HepG2 (cell line): ENCODE data around the gene SECTM1. TPM values are rescaled to one million over a fixed set of nuclear protein-coding genes. Genes with fewer than 3 reads are reported as not detected.

Source experiments
- CENPT ChIP-seq: sonication (generic); formaldehyde crosslinking; IDR thresholded peaks from 2 replicates; pipeline ENCODE4 v1.8.0; 2022; ENCODE audit warnings: low read depth, mild to moderate bottlenecking, moderate library complexity, missing genetic modification reagents
- CENPX ChIP-seq: sonication (generic); formaldehyde crosslinking; IDR thresholded peaks from 2 replicates; pipeline ENCODE4 v1.9.0; 2021; ENCODE audit warnings: mild to moderate bottlenecking, missing genetic modification reagents, moderate library complexity
- ELF1 ChIP-seq: sonication (generic); formaldehyde crosslinking; IDR thresholded peaks from 2 replicates; pipeline ENCODE4 v1.4.0; 2020; ENCODE audit warnings: missing genetic modification reagents
- ESRRA ChIP-seq: sonication (generic); formaldehyde crosslinking; IDR thresholded peaks from 2 replicates; pipeline ENCODE4 v1.5.1; 2020; ENCODE audit warnings: mild to moderate bottlenecking, low read depth, missing genetic modification reagents
- GFI1 ChIP-seq: sonication (generic); formaldehyde crosslinking; IDR thresholded peaks from 2 replicates; pipeline ENCODE4 v1.5.0; 2020; ENCODE audit warnings: missing genetic modification reagents, mild to moderate bottlenecking, borderline replicate concordance
- HOXA3 ChIP-seq: sonication (generic); formaldehyde crosslinking; IDR thresholded peaks from 2 replicates; pipeline ENCODE4 v1.5.0; 2020; ENCODE audit warnings: missing genetic modification reagents
- IKZF1 ChIP-seq: fragments of 450-650 bp; IDR thresholded peaks from 2 replicates; pipeline ENCODE4 v1.7.1; 2016
- KDM1A ChIP-seq: IDR thresholded peaks from 2 replicates; pipeline ENCODE4 v1.6.1; 2016; ENCODE audit warnings: missing compliant biosample characterization
- WIZ ChIP-seq: sonication (generic); formaldehyde crosslinking; IDR thresholded peaks from 2 replicates; pipeline ENCODE4 v1.5.1; 2020; ENCODE audit warnings: mild to moderate bottlenecking, missing genetic modification reagents
- YY1 ChIP-seq: IDR thresholded peaks from 2 replicates; pipeline ENCODE4 v1.6.1; 2011; ENCODE audit warnings: low read length, low read depth, moderate library complexity, mild to moderate bottlenecking; ENCODE audit not compliant: insufficient read depth, insufficient replicate concordance
- ZKSCAN1 ChIP-seq: fragments of 150-350 bp; IDR thresholded peaks from 2 replicates; pipeline ENCODE4 v1.6.1; 2014; ENCODE audit warnings: low read length
- ZNF264 ChIP-seq: sonication (generic); formaldehyde crosslinking; IDR thresholded peaks from 2 replicates; pipeline ENCODE4 v1.4.0; 2020; ENCODE audit warnings: missing genetic modification reagents
- ZNF451 ChIP-seq: sonication (generic); formaldehyde crosslinking; IDR thresholded peaks from 2 replicates; pipeline ENCODE4 v1.5.0; 2020; ENCODE audit warnings: mild to moderate bottlenecking, missing genetic modification reagents
- ZNF674 ChIP-seq: sonication (generic); formaldehyde crosslinking; IDR thresholded peaks from 2 replicates; pipeline ENCODE4 v1.5.0; 2020; ENCODE audit warnings: low read depth, mild to moderate bottlenecking, missing genetic modification reagents
- ZNF761 ChIP-seq: sonication (generic); formaldehyde crosslinking; conservative IDR thresholded peaks from 2 replicates; pipeline ENCODE4 v1.4.0; 2020; ENCODE audit warnings: mild to moderate bottlenecking, missing genetic modification reagents
- polyA plus RNA-seq, 8 experiments: library from polyadenylated mRNA; depleted of rRNA in 3 of 8; stranded (reverse) in 7 of 8; unstranded in 1 of 8; fragments of >200 nt; fragmentation: Illumina TruSeq in 4 of 8; extraction: Trizol in 4 of 8; gene quantifications; 2 replicates each; pipeline versions ENCODE4 v1.2.1 to v1.2.3, GENCODE V29; 2011 to 2016; ENCODE audit warnings: low read depth in 4 of 8, missing spikeins in 1 of 8, mixed read lengths in 1 of 8; ENCODE audit not compliant: insufficient read depth in 1 of 8
- total RNA-seq, 5 experiments: library from RNA; depleted of rRNA; stranded (reverse); fragments of >200 nt; fragmentation: Illumina TruSeq; extraction: Trizol; gene quantifications; 2 replicates each; pipeline ENCODE4 v1.2.3, GENCODE V29; 2016; ENCODE audit warnings: low read depth in 1 of 5
- TF ChIP-seq, protein P1 (sequence below): sonication (generic); formaldehyde crosslinking; IDR thresholded peaks from 2 replicates; pipeline ENCODE4 v1.8.0; 2023; ENCODE audit warnings: mild to moderate bottlenecking, missing genetic modification reagents
- TF ChIP-seq, protein P2 (sequence below): sonication (generic); formaldehyde crosslinking; IDR thresholded peaks from 2 replicates; pipeline ENCODE4 v1.8.0; 2022; ENCODE audit warnings: mild to moderate bottlenecking, missing genetic modification reagents, moderate library complexity
- TF ChIP-seq, protein P3 (sequence below): sonication (generic); formaldehyde crosslinking; IDR thresholded peaks from 2 replicates; pipeline ENCODE4 v1.4.0; 2020; ENCODE audit warnings: mild to moderate bottlenecking, missing genetic modification reagents
- TF ChIP-seq, protein P4 (sequence below): sonication (generic); formaldehyde crosslinking; IDR thresholded peaks from 2 replicates; pipeline ENCODE4 v1.5.0; 2020; ENCODE audit warnings: mild to moderate bottlenecking, low read depth, missing genetic modification reagents, borderline replicate concordance
- TF ChIP-seq, protein P5 (sequence below): sonication (generic); formaldehyde crosslinking; IDR thresholded peaks from 2 replicates; pipeline ENCODE4 v1.5.1; 2020; ENCODE audit warnings: mild to moderate bottlenecking, missing genetic modification reagents, borderline replicate concordance
- TF ChIP-seq, protein P6 (sequence below): sonication (generic); formaldehyde crosslinking; IDR thresholded peaks from 2 replicates; pipeline ENCODE4 v1.4.0; 2020; ENCODE audit warnings: mild to moderate bottlenecking, missing genetic modification reagents

The SECTM1 gene
- total and polyA plus RNA-seq, 2 of the 13 experiments (the other 11 are each of a cell fraction or from before 2014, with no cell fraction given): 3.5 to 5.3 TPM

DNA sequence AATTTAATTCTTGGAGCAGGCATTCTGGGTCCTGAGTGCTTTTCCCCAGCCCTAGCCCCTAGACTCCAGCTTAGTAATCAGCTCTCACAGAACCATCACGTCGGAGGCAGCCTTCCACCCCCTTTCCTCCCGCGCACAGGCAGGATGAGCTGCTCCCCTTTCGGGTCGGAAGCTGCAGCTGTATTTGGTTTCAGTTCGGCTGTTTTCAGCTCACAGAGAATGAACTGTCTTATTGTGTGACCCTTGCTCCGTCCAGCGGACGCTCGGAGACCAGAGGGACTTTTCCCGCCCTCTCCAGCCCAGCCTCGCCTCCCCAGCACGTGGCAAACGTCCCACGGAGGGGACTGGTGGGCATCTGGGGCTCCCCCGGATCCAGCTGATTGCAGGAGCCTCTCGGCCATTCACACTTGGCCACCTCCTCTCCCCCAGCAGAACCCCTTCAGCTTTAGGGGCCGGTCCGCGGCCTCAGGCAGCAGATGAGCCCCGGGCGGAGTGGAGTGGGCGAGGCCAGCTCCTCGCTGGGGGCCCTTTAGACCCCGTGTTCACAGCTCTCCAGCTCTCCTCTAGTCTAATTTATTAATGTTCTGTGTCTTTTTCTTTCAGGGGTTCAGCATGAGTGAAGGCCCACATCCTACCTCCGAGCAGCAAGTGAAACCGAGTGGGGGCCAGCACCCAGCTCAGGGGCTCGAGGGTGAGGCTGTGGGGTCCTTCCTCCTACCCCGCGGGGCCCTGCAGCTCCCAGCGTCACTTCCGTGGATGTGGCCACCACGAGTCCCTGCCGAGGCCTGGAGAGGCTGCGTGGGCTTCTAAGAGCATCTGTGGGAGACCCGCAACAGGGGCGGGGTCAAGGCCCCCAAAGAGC, 37.1 kb upstream of the SECTM1 start (continued):
- TF ChIP-seq, protein P1, sequence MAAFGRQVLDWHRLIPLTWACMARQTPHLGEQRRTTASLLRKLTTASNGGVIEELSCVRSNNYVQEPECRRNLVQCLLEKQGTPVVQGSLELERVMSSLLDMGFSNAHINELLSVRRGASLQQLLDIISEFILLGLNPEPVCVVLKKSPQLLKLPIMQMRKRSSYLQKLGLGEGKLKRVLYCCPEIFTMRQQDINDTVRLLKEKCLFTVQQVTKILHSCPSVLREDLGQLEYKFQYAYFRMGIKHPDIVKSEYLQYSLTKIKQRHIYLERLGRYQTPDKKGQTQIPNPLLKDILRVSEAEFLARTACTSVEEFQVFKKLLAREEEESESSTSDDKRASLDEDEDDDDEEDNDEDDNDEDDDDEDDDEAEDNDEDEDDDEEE (CRISPR knock-in tag): no peak; the same call in none of the 2 replicates
- TF ChIP-seq, protein P2, sequence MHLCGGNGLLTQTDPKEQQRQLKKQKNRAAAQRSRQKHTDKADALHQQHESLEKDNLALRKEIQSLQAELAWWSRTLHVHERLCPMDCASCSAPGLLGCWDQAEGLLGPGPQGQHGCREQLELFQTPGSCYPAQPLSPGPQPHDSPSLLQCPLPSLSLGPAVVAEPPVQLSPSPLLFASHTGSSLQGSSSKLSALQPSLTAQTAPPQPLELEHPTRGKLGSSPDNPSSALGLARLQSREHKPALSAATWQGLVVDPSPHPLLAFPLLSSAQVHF (CRISPR knock-in tag): peak; percentile 70
- TF ChIP-seq GFI1 (CRISPR knock-in tag): peak; percentile 69; the same call in 1 of the 2 replicates
- peak; percentile 89; the same call in 1 of the 2 replicates for TF ChIP-seq ZNF761 (CRISPR knock-in tag)
- TF ChIP-seq, protein P3, sequence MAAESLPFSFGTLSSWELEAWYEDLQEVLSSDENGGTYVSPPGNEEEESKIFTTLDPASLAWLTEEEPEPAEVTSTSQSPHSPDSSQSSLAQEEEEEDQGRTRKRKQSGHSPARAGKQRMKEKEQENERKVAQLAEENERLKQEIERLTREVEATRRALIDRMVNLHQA (CRISPR knock-in tag): no peak
- TF ChIP-seq ESRRA (CRISPR knock-in tag): peak; percentile 76; the same call in 1 of the 2 replicates
- no peak for TF ChIP-seq WIZ (CRISPR knock-in tag)
- TF ChIP-seq ZKSCAN1: no peak
- TF ChIP-seq KDM1A (CRISPR knock-in tag): no peak
- TF ChIP-seq CENPX (CRISPR knock-in tag): no peak
- peak; percentile 49; the same call in 1 of the 2 replicates for TF ChIP-seq ZNF451
- TF ChIP-seq, protein P4, sequence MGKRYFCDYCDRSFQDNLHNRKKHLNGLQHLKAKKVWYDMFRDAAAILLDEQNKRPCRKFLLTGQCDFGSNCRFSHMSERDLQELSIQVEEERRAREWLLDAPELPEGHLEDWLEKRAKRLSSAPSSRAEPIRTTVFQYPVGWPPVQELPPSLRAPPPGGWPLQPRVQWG (CRISPR knock-in tag): no peak
- TF ChIP-seq YY1: no peak
- TF ChIP-seq, protein P5, sequence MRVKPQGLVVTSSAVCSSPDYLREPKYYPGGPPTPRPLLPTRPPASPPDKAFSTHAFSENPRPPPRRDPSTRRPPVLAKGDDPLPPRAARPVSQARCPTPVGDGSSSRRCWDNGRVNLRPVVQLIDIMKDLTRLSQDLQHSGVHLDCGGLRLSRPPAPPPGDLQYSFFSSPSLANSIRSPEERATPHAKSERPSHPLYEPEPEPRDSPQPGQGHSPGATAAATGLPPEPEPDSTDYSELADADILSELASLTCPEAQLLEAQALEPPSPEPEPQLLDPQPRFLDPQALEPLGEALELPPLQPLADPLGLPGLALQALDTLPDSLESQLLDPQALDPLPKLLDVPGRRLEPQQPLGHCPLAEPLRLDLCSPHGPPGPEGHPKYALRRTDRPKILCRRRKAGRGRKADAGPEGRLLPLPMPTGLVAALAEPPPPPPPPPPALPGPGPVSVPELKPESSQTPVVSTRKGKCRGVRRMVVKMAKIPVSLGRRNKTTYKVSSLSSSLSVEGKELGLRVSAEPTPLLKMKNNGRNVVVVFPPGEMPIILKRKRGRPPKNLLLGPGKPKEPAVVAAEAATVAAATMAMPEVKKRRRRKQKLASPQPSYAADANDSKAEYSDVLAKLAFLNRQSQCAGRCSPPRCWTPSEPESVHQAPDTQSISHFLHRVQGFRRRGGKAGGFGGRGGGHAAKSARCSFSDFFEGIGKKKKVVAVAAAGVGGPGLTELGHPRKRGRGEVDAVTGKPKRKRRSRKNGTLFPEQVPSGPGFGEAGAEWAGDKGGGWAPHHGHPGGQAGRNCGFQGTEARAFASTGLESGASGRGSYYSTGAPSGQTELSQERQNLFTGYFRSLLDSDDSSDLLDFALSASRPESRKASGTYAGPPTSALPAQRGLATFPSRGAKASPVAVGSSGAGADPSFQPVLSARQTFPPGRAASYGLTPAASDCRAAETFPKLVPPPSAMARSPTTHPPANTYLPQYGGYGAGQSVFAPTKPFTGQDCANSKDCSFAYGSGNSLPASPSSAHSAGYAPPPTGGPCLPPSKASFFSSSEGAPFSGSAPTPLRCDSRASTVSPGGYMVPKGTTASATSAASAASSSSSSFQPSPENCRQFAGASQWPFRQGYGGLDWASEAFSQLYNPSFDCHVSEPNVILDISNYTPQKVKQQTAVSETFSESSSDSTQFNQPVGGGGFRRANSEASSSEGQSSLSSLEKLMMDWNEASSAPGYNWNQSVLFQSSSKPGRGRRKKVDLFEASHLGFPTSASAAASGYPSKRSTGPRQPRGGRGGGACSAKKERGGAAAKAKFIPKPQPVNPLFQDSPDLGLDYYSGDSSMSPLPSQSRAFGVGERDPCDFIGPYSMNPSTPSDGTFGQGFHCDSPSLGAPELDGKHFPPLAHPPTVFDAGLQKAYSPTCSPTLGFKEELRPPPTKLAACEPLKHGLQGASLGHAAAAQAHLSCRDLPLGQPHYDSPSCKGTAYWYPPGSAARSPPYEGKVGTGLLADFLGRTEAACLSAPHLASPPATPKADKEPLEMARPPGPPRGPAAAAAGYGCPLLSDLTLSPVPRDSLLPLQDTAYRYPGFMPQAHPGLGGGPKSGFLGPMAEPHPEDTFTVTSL (CRISPR knock-in tag): no peak; the same call in 1 of the 2 replicates
- TF ChIP-seq IKZF1: no peak
- TF ChIP-seq HOXA3 (CRISPR knock-in tag): peak; percentile 92
- peak; percentile 87 for TF ChIP-seq ZNF264 (CRISPR knock-in tag)
- TF ChIP-seq ELF1 (CRISPR knock-in tag): peak; percentile 33; the same call in 1 of the 2 replicates
- TF ChIP-seq ZNF674: no peak
- no peak for TF ChIP-seq CENPT
- TF ChIP-seq, protein P6, sequence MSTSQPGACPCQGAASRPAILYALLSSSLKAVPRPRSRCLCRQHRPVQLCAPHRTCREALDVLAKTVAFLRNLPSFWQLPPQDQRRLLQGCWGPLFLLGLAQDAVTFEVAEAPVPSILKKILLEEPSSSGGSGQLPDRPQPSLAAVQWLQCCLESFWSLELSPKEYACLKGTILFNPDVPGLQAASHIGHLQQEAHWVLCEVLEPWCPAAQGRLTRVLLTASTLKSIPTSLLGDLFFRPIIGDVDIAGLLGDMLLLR (CRISPR knock-in tag): peak; percentile 89
